Endothelial cell of umbilical vein (primary cell): ENCODE data around the gene FYTTD1.

Source experiments
- CTCF ChIP-seq, 2 donors: IDR thresholded peaks; 1 replicate in 1 of 2; 2 replicates in 1 of 2; pipeline ENCODE4 v1.5.1; 2011; ENCODE audit warnings: low read length in 2 of 2, mild to moderate bottlenecking in 2 of 2, moderate library complexity in 2 of 2, control low read depth in 1 of 2, inconsistent platforms in 1 of 2, low read depth in 1 of 2; ENCODE audit not compliant: insufficient read depth in 1 of 2; ENCODE audit errors: extremely low read depth in 1 of 2
- EZH2 ChIP-seq: IDR thresholded peaks from 2 replicates; pipeline ENCODE4 v1.6.1; 2012; ENCODE audit warnings: borderline replicate concordance, low read depth, mild to moderate bottlenecking, moderate library complexity, low read length, inconsistent platforms; ENCODE audit not compliant: severe bottlenecking
- FOS ChIP-seq: IDR thresholded peaks from 2 replicates; pipeline ENCODE4 v1.6.1; 2011; ENCODE audit warnings: mild to moderate bottlenecking, low read length, moderate library complexity, borderline replicate concordance; ENCODE audit not compliant: insufficient read depth
- JUN ChIP-seq: IDR thresholded peaks from 2 replicates; pipeline ENCODE4 v1.6.1; 2011; ENCODE audit warnings: borderline replicate concordance, low read depth; ENCODE audit not compliant: insufficient read length, insufficient read depth
- MAX ChIP-seq: IDR thresholded peaks from 2 replicates; pipeline ENCODE4 v1.6.1; 2011; ENCODE audit not compliant: insufficient read depth, insufficient read length
- MYC ChIP-seq: IDR thresholded peaks from one replicate; pipeline ENCODE4 v1.6.1; 2011; ENCODE audit warnings: mild to moderate bottlenecking, low read depth, low read length
- POLR2A ChIP-seq: IDR thresholded peaks from 2 replicates; pipeline ENCODE4 v1.6.1; 2012; ENCODE audit warnings: low read depth, mild to moderate bottlenecking, control low read depth, low read length
- POLR2AphosphoS5 ChIP-seq: IDR thresholded peaks from 2 replicates; pipeline ENCODE4 v1.6.1; 2012; ENCODE audit warnings: low read depth, mild to moderate bottlenecking, control low read depth, low read length, moderate library complexity; ENCODE audit not compliant: insufficient read depth

GRCh38 chr3:197728487-197728886 lies 21.2 kb upstream of the FYTTD1 start:
- TF ChIP-seq EZH2 = no peak
- TF ChIP-seq CTCF (IDR thresholded peaks at IDR 0.05; ENCODE audit: extremely low read depth in 1 of 2, insufficient read depth in 1 of 2, low read depth in 1 of 2, low read length in 2 of 2) = no peak
- no peak for TF ChIP-seq JUN
- no peak for TF ChIP-seq POLR2AphosphoS5
- TF ChIP-seq MAX = no peak
- no peak for TF ChIP-seq MYC
- no peak for TF ChIP-seq POLR2A
- no peak for TF ChIP-seq FOS
